Liver (tissue), 9 donors: ENCODE measurements around the gene NAXE. TPM values are rescaled to one million over a fixed set of nuclear protein-coding genes. Genes with fewer than 3 reads are reported as not detected.

Experiments
- DNase-seq: peaks from one replicate; pipeline ENCODE4 v3.0.0-alpha.2; 2017; ENCODE audit warnings: low spot score
- H3K27ac ChIP-seq, 2 donors: one replicate each; pipeline ENCODE4 v1.7.0; 2013; ENCODE audit warnings: inconsistent platforms in 2 of 2, low read length in 2 of 2, control low read depth in 1 of 2, low read depth in 1 of 2, mild to moderate bottlenecking in 1 of 2
- H3K27me3 ChIP-seq, 4 donors: one replicate each; pipeline versions ENCODE4 v1.6.1 to v1.7.0; 2013; ENCODE audit warnings: low read length in 3 of 4, inconsistent platforms in 1 of 4, mild to moderate bottlenecking in 1 of 4, moderate library complexity in 1 of 4; ENCODE audit not compliant: control insufficient read depth in 4 of 4, insufficient read depth in 4 of 4
- H3K36me3 ChIP-seq, 4 donors: one replicate each; pipeline versions ENCODE4 v1.6.1 to v1.7.0; 2013; ENCODE audit warnings: low read length in 3 of 4, mild to moderate bottlenecking in 3 of 4, low read depth in 1 of 4, moderate library complexity in 1 of 4; ENCODE audit not compliant: control insufficient read depth in 4 of 4, insufficient read depth in 3 of 4
- H3K4me1 ChIP-seq, 4 donors: one replicate each; pipeline versions ENCODE4 v1.6.1 to v1.7.0; 2013; ENCODE audit warnings: low read length in 3 of 4, mild to moderate bottlenecking in 3 of 4, moderate library complexity in 1 of 4; ENCODE audit not compliant: control insufficient read depth in 4 of 4, insufficient read depth in 4 of 4
- H3K4me3 ChIP-seq, 3 donors: one replicate each; pipeline versions ENCODE4 v1.6.1 to v1.7.0; 2013; ENCODE audit warnings: low read length in 3 of 3, control low read depth in 1 of 3, low read depth in 1 of 3, mild to moderate bottlenecking in 1 of 3
- H3K9ac ChIP-seq, 2 donors: one replicate each; pipeline ENCODE4 v1.7.0; 2013; ENCODE audit warnings: low read length in 2 of 2, mild to moderate bottlenecking in 2 of 2, moderate library complexity in 2 of 2, control low read depth in 1 of 2, low read depth in 1 of 2
- H3K9me3 ChIP-seq, 4 donors: one replicate each; pipeline versions ENCODE4 v1.6.1 to v1.7.0; 2013; ENCODE audit warnings: low read length in 3 of 4; ENCODE audit not compliant: control insufficient read depth in 4 of 4
- EGR1 ChIP-seq, 2 donors: IDR thresholded peaks; 2 replicates each; pipeline ENCODE4 v1.6.1; 2016 to 2018; ENCODE audit warnings: antibody characterized with exemption in 2 of 2, low read depth in 2 of 2
- FOXA1 ChIP-seq: IDR thresholded peaks from 2 replicates; pipeline ENCODE4 v1.6.1; 2016; ENCODE audit warnings: antibody characterized with exemption
- FOXA2 ChIP-seq: IDR thresholded peaks from 2 replicates; pipeline ENCODE4 v1.6.1; 2016; ENCODE audit warnings: antibody characterized with exemption
- GABPA ChIP-seq, 2 donors: IDR thresholded peaks in 1 of 2; conservative IDR thresholded peaks in 1 of 2; 2 replicates each; pipeline ENCODE4 v1.6.1; 2016; ENCODE audit warnings: antibody characterized with exemption in 2 of 2, mild to moderate bottlenecking in 1 of 2, moderate library complexity in 1 of 2
- HNF4A ChIP-seq, 2 donors: conservative IDR thresholded peaks; 2 replicates each; pipeline ENCODE4 v1.6.1; 2016; ENCODE audit warnings: antibody characterized with exemption in 2 of 2, mild to moderate bottlenecking in 2 of 2
- HNF4G ChIP-seq: IDR thresholded peaks from 2 replicates; pipeline ENCODE4 v1.6.1; 2016; ENCODE audit warnings: antibody characterized with exemption
- JUND ChIP-seq, 2 donors: IDR thresholded peaks; 2 replicates each; pipeline ENCODE4 v1.6.1; 2016; ENCODE audit warnings: antibody characterized with exemption in 2 of 2
- NR2F2 ChIP-seq: IDR thresholded peaks from 2 replicates; pipeline ENCODE4 v1.6.1; 2016; ENCODE audit warnings: antibody characterized with exemption
- RAD21 ChIP-seq, 2 donors: IDR thresholded peaks; 2 replicates each; pipeline ENCODE4 v1.6.1; 2016; ENCODE audit warnings: antibody characterized with exemption in 2 of 2, mild to moderate bottlenecking in 2 of 2
- RXRA ChIP-seq, 2 donors: IDR thresholded peaks; 2 replicates each; pipeline ENCODE4 v1.6.1; 2017 to 2018; ENCODE audit warnings: antibody characterized with exemption in 2 of 2, mild to moderate bottlenecking in 1 of 2
- SP1 ChIP-seq: IDR thresholded peaks from 2 replicates; pipeline ENCODE4 v1.6.1; 2018; ENCODE audit warnings: antibody characterized with exemption, mild to moderate bottlenecking
- TAF1 ChIP-seq: conservative IDR thresholded peaks from 2 replicates; pipeline ENCODE4 v1.6.1; 2016; ENCODE audit warnings: antibody characterized with exemption, mild to moderate bottlenecking
- YY1 ChIP-seq: IDR thresholded peaks from 2 replicates; pipeline ENCODE4 v1.6.1; 2016; ENCODE audit warnings: antibody characterized with exemption, mild to moderate bottlenecking
- whole genome bisulfite sequencing: extraction: QIAGEN DNeasy Blood & Tissue Kit; methylation state at CpG from one replicate; pipeline ENCODE4 v1.1.7; 2013; 5-methylcytosine and 5-hydroxymethylcytosine counted together
- polyA plus RNA-seq, 2 donors: library from polyadenylated mRNA; stranded (reverse) in 1 of 2; unstranded in 1 of 2; fragments of 200-250 nt in 1 of 2; fragments of >200 nt in 1 of 2; fragmentation: Nextera tagmentation in 1 of 2; extraction: Ambion mirVana in 1 of 2; gene quantifications; one replicate each; pipeline versions ENCODE4 v1.2.1 to v1.2.3, GENCODE V29; 2013 to 2015
- total RNA-seq, 2 donors: library from RNA; depleted of rRNA; stranded (reverse); fragments of >200 nt; gene quantifications; one replicate each; pipeline ENCODE4 v1.2.3, GENCODE V29; 2014
- TF ChIP-seq, protein P1 (sequence below): IDR thresholded peaks from 2 replicates; pipeline ENCODE4 v1.6.1; 2016; ENCODE audit warnings: antibody characterized with exemption
- TF ChIP-seq, protein P2 (sequence below): IDR thresholded peaks from 2 replicates; pipeline ENCODE4 v1.6.1; 2016; ENCODE audit warnings: antibody characterized with exemption
- TF ChIP-seq, protein P3 (sequence below): IDR thresholded peaks from 2 replicates; pipeline ENCODE4 v1.6.1; 2016; ENCODE audit warnings: antibody characterized with exemption, mild to moderate bottlenecking
- TF ChIP-seq, protein P4 (sequence below): IDR thresholded peaks from 2 replicates; pipeline ENCODE4 v1.6.1; 2016; ENCODE audit warnings: antibody characterized with exemption
- TF ChIP-seq, protein P5 (sequence below): fragments of 150-350 bp; IDR thresholded peaks from 2 replicates; pipeline ENCODE4 v1.5.1; 2017; ENCODE audit warnings: improper control_type of control experiment, low read depth, low read length; ENCODE audit not compliant: missing input control
- donor health status: healthy.
- donor health status: healthy.
- donor health status: healthy.
- donor health status: healthy.
- donor health status: healthy.

Gene NAXE
- total and polyA plus RNA-seq, 4 donors = 20.6 to 73.8 (median 46.9) TPM

DNA sequence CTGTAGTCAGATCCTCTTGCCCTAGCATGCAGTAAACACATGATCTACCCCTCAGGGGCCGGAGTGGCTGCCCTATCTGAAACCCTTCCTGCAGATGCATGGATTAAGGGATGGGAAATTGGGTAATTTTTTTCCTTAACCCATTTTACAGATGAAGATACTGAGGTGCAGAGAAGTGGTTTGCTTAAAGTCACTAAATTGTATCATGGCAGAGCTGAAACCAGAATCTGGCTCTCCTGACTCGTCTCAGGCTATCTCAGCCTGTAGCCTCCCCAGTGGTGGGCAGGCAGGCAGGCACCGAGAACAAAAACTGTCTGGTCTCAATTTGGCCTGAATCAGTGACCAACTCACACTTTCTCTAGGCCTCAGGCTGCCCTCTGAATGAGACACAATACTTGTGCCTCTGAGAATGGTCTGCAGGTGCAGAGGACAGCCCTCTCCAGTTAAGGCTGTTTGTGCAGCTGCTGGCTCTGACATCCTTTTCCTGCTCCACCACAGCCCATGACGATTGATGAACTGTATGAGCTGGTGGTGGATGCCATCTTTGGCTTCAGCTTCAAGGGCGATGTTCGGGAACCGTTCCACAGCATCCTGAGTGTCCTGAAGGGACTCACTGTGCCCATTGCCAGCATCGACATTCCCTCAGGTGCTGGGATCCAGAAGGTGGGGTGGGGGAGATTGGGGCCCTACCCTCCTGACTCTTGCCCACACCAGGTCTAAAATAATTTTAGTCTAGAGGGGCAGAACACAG, 1.5 kb downstream of the NAXE start:
- Histone ChIP-seq H3K36me3 (peaks cover 7 to 33% (median 15%) of the 10 kb centered on the region in 4 donors), H3K9me3 (no peaks in the 10 kb centered on the region), H3K9ac (no peak overlapping the region), H3K4me3 (no peak overlapping the region), H3K4me1 (peaks cover 3 to 15% (median 9%) of the 10 kb centered on the region in 4 donors), H3K27ac (no peak overlapping the region), H3K27me3 (no peaks in the 10 kb centered on the region)
- WGBS = 87% methylated on average over 8 of the region's 8 CpGs
- TF ChIP-seq HNF4A (conservative IDR thresholded peaks at IDR 0.05) = no peak
- no peak for TF ChIP-seq GABPA (IDR thresholded peaks at IDR 0.05 in 1 of 2, conservative IDR thresholded peaks at IDR 0.05 in 1 of 2)
- no peak for TF ChIP-seq NR2F2
- no peak for TF ChIP-seq YY1
- TF ChIP-seq, protein P1, sequence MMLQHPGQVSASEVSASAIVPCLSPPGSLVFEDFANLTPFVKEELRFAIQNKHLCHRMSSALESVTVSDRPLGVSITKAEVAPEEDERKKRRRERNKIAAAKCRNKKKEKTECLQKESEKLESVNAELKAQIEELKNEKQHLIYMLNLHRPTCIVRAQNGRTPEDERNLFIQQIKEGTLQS = no peak
- no peak for TF ChIP-seq TAF1
- TF ChIP-seq RXRA (IDR thresholded peaks at IDR 0.05) = no peak
- no peak for TF ChIP-seq FOXA2
- TF ChIP-seq, protein P2, sequence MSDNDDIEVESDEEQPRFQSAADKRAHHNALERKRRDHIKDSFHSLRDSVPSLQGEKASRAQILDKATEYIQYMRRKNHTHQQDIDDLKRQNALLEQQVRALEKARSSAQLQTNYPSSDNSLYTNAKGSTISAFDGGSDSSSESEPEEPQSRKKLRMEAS = no peak
- no peak for TF ChIP-seq SP1
- no peak for TF ChIP-seq FOXA1
- no peak for TF ChIP-seq EGR1 (IDR thresholded peaks at IDR 0.05; ENCODE audit: low read depth in 2 of 2)
- TF ChIP-seq, protein P3, sequence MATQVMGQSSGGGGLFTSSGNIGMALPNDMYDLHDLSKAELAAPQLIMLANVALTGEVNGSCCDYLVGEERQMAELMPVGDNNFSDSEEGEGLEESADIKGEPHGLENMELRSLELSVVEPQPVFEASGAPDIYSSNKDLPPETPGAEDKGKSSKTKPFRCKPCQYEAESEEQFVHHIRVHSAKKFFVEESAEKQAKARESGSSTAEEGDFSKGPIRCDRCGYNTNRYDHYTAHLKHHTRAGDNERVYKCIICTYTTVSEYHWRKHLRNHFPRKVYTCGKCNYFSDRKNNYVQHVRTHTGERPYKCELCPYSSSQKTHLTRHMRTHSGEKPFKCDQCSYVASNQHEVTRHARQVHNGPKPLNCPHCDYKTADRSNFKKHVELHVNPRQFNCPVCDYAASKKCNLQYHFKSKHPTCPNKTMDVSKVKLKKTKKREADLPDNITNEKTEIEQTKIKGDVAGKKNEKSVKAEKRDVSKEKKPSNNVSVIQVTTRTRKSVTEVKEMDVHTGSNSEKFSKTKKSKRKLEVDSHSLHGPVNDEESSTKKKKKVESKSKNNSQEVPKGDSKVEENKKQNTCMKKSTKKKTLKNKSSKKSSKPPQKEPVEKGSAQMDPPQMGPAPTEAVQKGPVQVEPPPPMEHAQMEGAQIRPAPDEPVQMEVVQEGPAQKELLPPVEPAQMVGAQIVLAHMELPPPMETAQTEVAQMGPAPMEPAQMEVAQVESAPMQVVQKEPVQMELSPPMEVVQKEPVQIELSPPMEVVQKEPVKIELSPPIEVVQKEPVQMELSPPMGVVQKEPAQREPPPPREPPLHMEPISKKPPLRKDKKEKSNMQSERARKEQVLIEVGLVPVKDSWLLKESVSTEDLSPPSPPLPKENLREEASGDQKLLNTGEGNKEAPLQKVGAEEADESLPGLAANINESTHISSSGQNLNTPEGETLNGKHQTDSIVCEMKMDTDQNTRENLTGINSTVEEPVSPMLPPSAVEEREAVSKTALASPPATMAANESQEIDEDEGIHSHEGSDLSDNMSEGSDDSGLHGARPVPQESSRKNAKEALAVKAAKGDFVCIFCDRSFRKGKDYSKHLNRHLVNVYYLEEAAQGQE = no peak
- no peak for TF ChIP-seq HNF4G
- TF ChIP-seq, protein P4, sequence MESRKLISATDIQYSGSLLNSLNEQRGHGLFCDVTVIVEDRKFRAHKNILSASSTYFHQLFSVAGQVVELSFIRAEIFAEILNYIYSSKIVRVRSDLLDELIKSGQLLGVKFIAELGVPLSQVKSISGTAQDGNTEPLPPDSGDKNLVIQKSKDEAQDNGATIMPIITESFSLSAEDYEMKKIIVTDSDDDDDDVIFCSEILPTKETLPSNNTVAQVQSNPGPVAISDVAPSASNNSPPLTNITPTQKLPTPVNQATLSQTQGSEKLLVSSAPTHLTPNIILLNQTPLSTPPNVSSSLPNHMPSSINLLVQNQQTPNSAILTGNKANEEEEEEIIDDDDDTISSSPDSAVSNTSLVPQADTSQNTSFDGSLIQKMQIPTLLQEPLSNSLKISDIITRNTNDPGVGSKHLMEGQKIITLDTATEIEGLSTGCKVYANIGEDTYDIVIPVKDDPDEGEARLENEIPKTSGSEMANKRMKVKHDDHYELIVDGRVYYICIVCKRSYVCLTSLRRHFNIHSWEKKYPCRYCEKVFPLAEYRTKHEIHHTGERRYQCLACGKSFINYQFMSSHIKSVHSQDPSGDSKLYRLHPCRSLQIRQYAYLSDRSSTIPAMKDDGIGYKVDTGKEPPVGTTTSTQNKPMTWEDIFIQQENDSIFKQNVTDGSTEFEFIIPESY = no peak
- TF ChIP-seq RAD21 (IDR thresholded peaks at IDR 0.05) = no peak
- no peak for TF ChIP-seq JUND (IDR thresholded peaks at IDR 0.05)
- TF ChIP-seq, protein P5, sequence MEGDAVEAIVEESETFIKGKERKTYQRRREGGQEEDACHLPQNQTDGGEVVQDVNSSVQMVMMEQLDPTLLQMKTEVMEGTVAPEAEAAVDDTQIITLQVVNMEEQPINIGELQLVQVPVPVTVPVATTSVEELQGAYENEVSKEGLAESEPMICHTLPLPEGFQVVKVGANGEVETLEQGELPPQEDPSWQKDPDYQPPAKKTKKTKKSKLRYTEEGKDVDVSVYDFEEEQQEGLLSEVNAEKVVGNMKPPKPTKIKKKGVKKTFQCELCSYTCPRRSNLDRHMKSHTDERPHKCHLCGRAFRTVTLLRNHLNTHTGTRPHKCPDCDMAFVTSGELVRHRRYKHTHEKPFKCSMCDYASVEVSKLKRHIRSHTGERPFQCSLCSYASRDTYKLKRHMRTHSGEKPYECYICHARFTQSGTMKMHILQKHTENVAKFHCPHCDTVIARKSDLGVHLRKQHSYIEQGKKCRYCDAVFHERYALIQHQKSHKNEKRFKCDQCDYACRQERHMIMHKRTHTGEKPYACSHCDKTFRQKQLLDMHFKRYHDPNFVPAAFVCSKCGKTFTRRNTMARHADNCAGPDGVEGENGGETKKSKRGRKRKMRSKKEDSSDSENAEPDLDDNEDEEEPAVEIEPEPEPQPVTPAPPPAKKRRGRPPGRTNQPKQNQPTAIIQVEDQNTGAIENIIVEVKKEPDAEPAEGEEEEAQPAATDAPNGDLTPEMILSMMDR = no peak
- DNase-seq = no peak
